Common myeloid progenitor, CD34-positive (primary cell): Measurements from ENCODE around the gene TRAF5.

Experiments used
- CTCF ChIA-PET: fragments of 350-600 bp; sonication (Branson Sonifier 250); formaldehyde crosslinking; loops from one replicate; lab custom pipeline; 2021; ENCODE audit warnings: antibody characterized with exemption; lab: Charles Lee
- POLR2A ChIA-PET: fragments of 350-600 bp; sonication (Branson Sonifier 250); formaldehyde crosslinking; loops from one replicate; lab custom pipeline; 2021; ENCODE audit warnings: antibody characterized with exemption; lab: Charles Lee
- DNase-seq, 3 donors: peaks; one replicate each; pipeline versions ENCODE4 v3.0.0 to v3.0.0-alpha.2; 2013
- H3K27ac ChIP-seq, 2 experiments: 1 replicate in 1 of 2; 2 replicates in 1 of 2; pipeline ENCODE4 v1.7.0; 2013; ENCODE audit warnings: inconsistent platforms in 2 of 2, low read length in 2 of 2, mild to moderate bottlenecking in 2 of 2, low read depth in 1 of 2, moderate library complexity in 1 of 2; ENCODE audit not compliant: severe bottlenecking in 2 of 2, insufficient read depth in 1 of 2, poor library complexity in 1 of 2
- H3K27me3 ChIP-seq, 5 experiments: replicated peaks in 2 of 5; 1 replicate in 3 of 5; 2 replicates in 2 of 5; pipeline versions ENCODE4 v1.6.1 to v1.7.0; 2013; ENCODE audit warnings: low read length in 4 of 5, mild to moderate bottlenecking in 2 of 5, moderate library complexity in 2 of 5, inconsistent platforms in 1 of 5; ENCODE audit not compliant: insufficient read depth in 5 of 5, control insufficient read depth in 4 of 5
- H3K36me3 ChIP-seq, 4 experiments: 1 replicate in 2 of 4; 2 replicates in 2 of 4; pipeline versions ENCODE4 v1.6.1 to v1.7.0; 2013; ENCODE audit warnings: low read length in 3 of 4, control low read depth in 1 of 4, mild to moderate bottlenecking in 1 of 4; ENCODE audit not compliant: control insufficient read depth in 4 of 4, insufficient read depth in 4 of 4
- H3K4me1 ChIP-seq, 4 experiments: 1 replicate in 3 of 4; 2 replicates in 1 of 4; pipeline versions ENCODE4 v1.6.1 to v1.7.1; 2013; ENCODE audit warnings: low read length in 3 of 4, mild to moderate bottlenecking in 3 of 4, control low read depth in 1 of 4, inconsistent platforms in 1 of 4, moderate library complexity in 1 of 4; ENCODE audit not compliant: control insufficient read depth in 4 of 4, insufficient read depth in 4 of 4; ENCODE audit errors: control extremely low read depth in 1 of 4
- H3K4me3 ChIP-seq, 7 experiments: 1 replicate in 4 of 7; 2 replicates in 3 of 7; pipeline versions ENCODE4 v1.5.1 to v1.7.0; 2013; ENCODE audit warnings: mild to moderate bottlenecking in 7 of 7, low read length in 6 of 7, moderate library complexity in 6 of 7, inconsistent platforms in 2 of 7, low read depth in 2 of 7, control low read depth in 1 of 7; ENCODE audit not compliant: insufficient read depth in 4 of 7, control insufficient read depth in 1 of 7; ENCODE audit errors: extremely low read depth in 1 of 7
- H3K9me3 ChIP-seq, 5 experiments: 1 replicate in 4 of 5; 2 replicates in 1 of 5; pipeline versions ENCODE4 v1.6.1 to v1.7.1; 2013; ENCODE audit warnings: low read length in 4 of 5, mild to moderate bottlenecking in 2 of 5, inconsistent platforms in 1 of 5, low read depth in 1 of 5, moderate library complexity in 1 of 5; ENCODE audit not compliant: control insufficient read depth in 4 of 5, insufficient read depth in 2 of 5; ENCODE audit errors: control extremely low read depth in 1 of 5
- WGBS: methylation state at CpG from one replicate; pipeline ENCODE4 v1.1.5; 2013; ENCODE audit not compliant: insufficient coverage; 5-methylcytosine and 5-hydroxymethylcytosine counted together

TRAF5 gene

DNA sequence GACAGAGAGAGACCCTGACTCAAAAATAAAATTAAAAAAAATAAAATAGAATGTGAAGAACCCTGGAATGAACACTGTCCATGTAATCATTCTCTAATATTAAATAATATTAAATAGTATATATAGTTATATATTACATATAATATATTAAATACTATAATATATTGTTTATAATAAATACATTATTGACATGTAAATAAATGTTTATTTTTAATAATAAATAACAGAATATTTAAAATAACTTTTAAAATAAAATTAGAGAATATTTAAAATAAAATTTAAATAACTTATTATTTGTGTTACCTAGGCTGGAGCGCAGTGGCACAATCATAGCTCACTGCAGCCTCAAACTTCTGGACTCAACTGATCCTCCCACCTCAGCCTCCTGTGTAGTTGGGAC lies 32.1 kb downstream of the TRAF5 start:
- CTCF ChIA-PET: interaction anchor here (1.1 to 1.7 kb wide), 4 partner anchors 12 to 55 kb away, joined by 3 to 4 read pairs (median 3); no protein-coding TSS in a partner anchor
- H3K4me1 ChIP-seq: peaks cover 1 to 10% (median 5%) of the 10 kb centered on the region in 4 experiments
- POLR2A ChIA-PET: no interaction called here
- H3K4me3 ChIP-seq: no peak overlapping the region
- DNase-seq: no peak
- peaks cover 12 to 57% (median 28%) of the 10 kb centered on the region in 4 experiments for H3K36me3 ChIP-seq
- no peak overlapping the region for H3K27ac ChIP-seq
- WGBS: 100% methylated on average over 1 of the region's 1 CpG
- H3K27me3 ChIP-seq: no peaks in the 10 kb centered on the region
- no peaks in the 10 kb centered on the region for H3K9me3 ChIP-seq

DNA sequence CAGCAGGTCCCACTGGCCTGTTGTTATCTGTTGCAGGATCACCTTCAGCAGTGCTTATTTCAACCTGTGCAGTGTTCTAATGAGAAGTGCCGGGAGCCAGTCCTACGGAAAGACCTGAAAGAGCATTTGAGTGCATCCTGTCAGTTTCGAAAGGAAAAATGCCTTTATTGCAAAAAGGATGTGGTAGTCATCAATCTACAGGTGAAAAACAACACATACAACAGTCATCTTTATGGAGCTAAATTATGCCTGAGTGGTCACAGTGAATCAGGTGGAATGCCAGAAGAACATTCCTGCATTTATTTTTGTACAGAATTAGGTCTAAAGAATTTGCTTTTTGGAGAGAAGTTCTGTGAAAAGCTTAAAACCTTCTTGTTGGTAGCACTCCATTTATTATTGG lies 33.2 kb downstream of the TRAF5 start:
- Histone ChIP-seq H3K36me3 (peaks cover 17 to 53% (median 28%) of the 10 kb centered on the region in 4 experiments), H3K27me3 (no peaks in the 10 kb centered on the region), H3K4me3 (no peak overlapping the region), H3K9me3 (no peaks in the 10 kb centered on the region), H3K27ac (no peak overlapping the region), H3K4me1 (peaks cover 0 to 2% (median 0%) of the 10 kb centered on the region in 4 experiments)
- no peak for DNase-seq
- POLR2A ChIA-PET: no interaction called here
- no CpG with 5 or more reads among the region's 3 CpGs for WGBS
- CTCF ChIA-PET: interaction anchor here (0.7 to 1.8 kb wide), 8 partner anchors 11 to 188 kb away, joined by 3 to 4 read pairs (median 3); no protein-coding TSS in a partner anchor

DNA sequence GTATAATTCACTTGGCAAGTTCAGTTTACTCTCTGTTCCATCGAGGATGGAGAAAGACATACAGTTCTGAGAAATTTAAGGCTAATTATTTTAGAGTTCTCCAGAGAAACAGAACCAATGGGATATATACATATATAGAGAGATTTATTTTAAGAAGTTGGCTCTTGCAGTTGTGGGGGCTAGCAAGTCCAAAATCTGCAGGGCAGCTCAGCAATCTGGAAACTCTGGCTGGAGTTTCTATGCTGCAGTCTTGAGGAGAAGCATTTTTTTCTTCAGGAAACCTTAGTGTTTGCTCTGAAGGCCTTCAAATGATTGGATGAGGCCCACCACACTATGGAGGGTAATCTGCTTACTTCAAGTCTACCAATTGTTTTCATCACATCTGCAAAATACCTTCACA lies 34.6 kb downstream of the TRAF5 start:
- no peaks in the 10 kb centered on the region for H3K27me3 ChIP-seq
- ChIA-PET POLR2A (no interaction called here), CTCF (interaction anchor here (0.7 to 1.8 kb wide), 3 partner anchors 35 to 154 kb away, joined by 3 to 4 read pairs (median 3); no protein-coding TSS in a partner anchor)
- H3K9me3 ChIP-seq: no peaks in the 10 kb centered on the region
- H3K27ac ChIP-seq: no peak overlapping the region
- DNase-seq: no peak
- no CpG with 5 or more reads among the region's 1 CpG for WGBS
- peaks cover 16 to 57% (median 29%) of the 10 kb centered on the region in 4 experiments for H3K36me3 ChIP-seq
- peaks cover 0 to 2% (median 0%) of the 10 kb centered on the region in 4 experiments for H3K4me1 ChIP-seq
- H3K4me3 ChIP-seq: no peak overlapping the region

DNA sequence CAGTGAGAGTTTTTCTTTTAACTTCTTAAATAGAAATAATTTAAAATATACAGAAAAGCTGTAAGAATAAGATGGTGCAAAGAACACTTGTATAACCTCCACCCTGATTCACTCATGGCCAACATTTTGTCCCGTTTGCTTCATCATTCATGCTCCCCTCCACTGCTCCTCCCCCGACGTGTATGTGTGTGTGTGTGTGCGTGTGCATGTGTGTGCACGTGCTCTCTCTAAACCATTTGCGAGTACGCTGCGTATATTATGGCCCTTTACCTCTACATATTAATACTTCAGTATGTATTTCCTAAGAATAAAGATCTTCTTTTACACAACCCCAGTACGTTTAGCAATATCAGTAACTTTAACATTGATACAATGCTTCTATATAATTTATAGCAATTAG lies 43.0 kb downstream of the TRAF5 start:
- no CpG with 5 or more reads among the region's 9 CpGs for WGBS
- no peak for DNase-seq
- ChIA-PET CTCF (interaction anchor here (1.5 kb wide), 1 partner anchor 46 kb away, joined by 5 read pairs; no protein-coding TSS in a partner anchor), POLR2A (no interaction called here)
- H3K27me3 ChIP-seq: no peaks in the 10 kb centered on the region
- peaks cover 0 to 5% (median 3%) of the 10 kb centered on the region in 4 experiments for H3K4me1 ChIP-seq
- H3K9me3 ChIP-seq: no peaks in the 10 kb centered on the region
- no peak overlapping the region for H3K4me3 ChIP-seq
- H3K27ac ChIP-seq: no peak overlapping the region
- peaks cover 12 to 61% (median 38%) of the 10 kb centered on the region in 4 experiments for H3K36me3 ChIP-seq

DNA sequence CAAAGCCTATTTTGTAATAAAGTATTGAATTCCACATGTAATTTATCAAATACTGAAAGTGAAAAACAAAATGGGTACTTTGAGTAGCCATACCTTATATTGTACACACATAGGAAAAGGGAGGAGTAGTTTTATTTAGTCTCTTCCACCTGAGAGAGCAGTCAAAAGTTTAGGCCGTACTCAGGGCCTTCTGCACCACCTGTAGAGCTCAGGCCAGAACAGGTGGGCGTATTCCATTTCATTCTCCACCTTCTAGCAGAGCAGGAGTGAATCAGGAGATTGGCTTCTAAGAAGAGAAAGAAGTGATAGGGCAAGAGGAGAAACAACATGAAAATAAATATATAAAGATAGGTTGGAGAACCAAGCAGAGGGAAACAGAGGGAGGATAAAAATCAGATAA lies 44.0 kb downstream of the TRAF5 start:
- Histone ChIP-seq H3K27me3 (no peaks in the 10 kb centered on the region), H3K4me1 (peaks cover 0 to 7% (median 3%) of the 10 kb centered on the region in 4 experiments), H3K36me3 (peaks cover 14 to 60% (median 40%) of the 10 kb centered on the region in 4 experiments), H3K27ac (no peak overlapping the region), H3K9me3 (no peaks in the 10 kb centered on the region), H3K4me3 (no peak overlapping the region)
- POLR2A ChIA-PET: no interaction called here
- CTCF ChIA-PET: interaction anchor here (0.9 to 1.2 kb wide), 3 partner anchors 10 to 106 kb away, joined by 3 to 4 read pairs (median 3); no protein-coding TSS in a partner anchor
- DNase-seq: no peak
- WGBS: 100% methylated on average over 2 of the region's 2 CpGs

DNA sequence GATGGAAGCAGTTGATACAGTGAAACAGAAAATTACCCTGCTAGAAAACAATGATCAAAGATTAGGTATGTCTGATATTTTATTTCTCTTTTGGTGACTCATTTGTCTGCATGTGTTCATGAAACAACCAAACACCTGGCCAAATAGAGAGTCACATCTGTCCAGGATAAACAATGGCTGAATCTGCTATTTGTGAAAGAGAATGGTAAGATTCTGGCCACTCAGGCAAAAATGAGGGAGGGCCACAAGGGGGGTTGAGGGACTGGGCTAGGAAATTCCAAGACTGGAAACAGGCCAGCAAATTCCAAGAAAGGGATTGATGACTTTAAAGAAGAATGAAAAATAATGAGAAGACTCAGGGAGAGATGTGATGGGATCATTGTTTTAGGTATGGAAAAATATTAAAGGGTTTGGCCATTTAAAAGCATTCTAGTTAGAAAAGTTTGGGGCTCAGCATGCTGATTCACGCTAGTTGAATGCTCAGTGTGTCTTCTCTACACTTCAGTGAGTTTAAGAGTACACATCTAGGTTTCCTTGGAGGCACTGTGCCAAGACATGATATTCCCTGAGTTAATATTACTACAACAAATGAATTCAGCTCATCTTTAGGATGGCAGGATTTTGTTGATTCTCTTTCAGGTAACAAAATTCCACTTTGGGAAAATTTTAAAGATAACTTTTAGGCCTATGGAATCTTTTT lies 44.9 kb downstream of the TRAF5 start:
- Histone ChIP-seq H3K4me3 (no peak overlapping the region), H3K27me3 (no peaks in the 10 kb centered on the region), H3K27ac (no peak overlapping the region), H3K4me1 (peaks cover 3 to 11% (median 4%) of the 10 kb centered on the region in 4 experiments), H3K36me3 (peaks cover 15 to 61% (median 35%) of the 10 kb centered on the region in 4 experiments), H3K9me3 (no peaks in the 10 kb centered on the region)
- whole genome bisulfite sequencing: 100% methylated on average over 1 of the region's 1 CpG
- POLR2A ChIA-PET: interaction anchor here (0.6 kb wide), 1 partner anchor 668 kb away, joined by 7 read pairs; no protein-coding TSS in a partner anchor
- CTCF ChIA-PET: interaction anchor here (0.9 to 1.5 kb wide), 3 partner anchors 9 to 105 kb away, joined by 3 to 4 read pairs (median 4); no protein-coding TSS in a partner anchor
- no peak for DNase-seq

DNA sequence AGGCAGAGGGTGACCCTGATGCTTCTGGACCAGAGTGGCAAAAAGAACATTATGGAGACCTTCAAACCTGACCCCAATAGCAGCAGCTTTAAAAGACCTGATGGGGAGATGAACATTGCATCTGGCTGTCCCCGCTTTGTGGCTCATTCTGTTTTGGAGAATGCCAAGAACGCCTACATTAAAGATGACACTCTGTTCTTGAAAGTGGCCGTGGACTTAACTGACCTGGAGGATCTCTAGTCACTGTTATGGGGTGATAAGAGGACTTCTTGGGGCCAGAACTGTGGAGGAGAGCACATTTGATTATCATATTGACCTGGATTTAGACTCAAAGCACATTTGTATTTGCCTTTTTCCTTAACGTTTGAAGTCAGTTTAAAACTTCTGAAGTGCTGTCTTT lies 45.8 kb downstream of the TRAF5 start:
- no peaks in the 10 kb centered on the region for H3K27me3 ChIP-seq
- peaks cover 13 to 53% (median 29%) of the 10 kb centered on the region in 4 experiments for H3K36me3 ChIP-seq
- POLR2A ChIA-PET: no interaction called here
- H3K27ac ChIP-seq: no peak overlapping the region
- WGBS: 100% methylated on average over 4 of the region's 4 CpGs
- peaks cover 6 to 20% (median 11%) of the 10 kb centered on the region in 4 experiments for H3K4me1 ChIP-seq
- CTCF ChIA-PET: interaction anchor here (1.5 kb wide), 1 partner anchor 12 kb away, joined by 4 read pairs; no protein-coding TSS in a partner anchor
- H3K9me3 ChIP-seq: no peaks in the 10 kb centered on the region
- no peak for DNase-seq
- no peak overlapping the region for H3K4me3 ChIP-seq
